Nucleus accumbens (tissue), 56 donors: Measurements from ENCODE around the gene OLFM2.
"Not testable (repeated sequence)": the region's sequence is repeated elsewhere in the genome, so short reads cannot be mapped to it uniquely, and the experiment has no call there.

Source experiments
- DNase-seq, 56 donors: peaks; one replicate each; lab custom pipeline; 2025; lab: John Stamatoyannopoulos, UW

The OLFM2 gene

DNA sequence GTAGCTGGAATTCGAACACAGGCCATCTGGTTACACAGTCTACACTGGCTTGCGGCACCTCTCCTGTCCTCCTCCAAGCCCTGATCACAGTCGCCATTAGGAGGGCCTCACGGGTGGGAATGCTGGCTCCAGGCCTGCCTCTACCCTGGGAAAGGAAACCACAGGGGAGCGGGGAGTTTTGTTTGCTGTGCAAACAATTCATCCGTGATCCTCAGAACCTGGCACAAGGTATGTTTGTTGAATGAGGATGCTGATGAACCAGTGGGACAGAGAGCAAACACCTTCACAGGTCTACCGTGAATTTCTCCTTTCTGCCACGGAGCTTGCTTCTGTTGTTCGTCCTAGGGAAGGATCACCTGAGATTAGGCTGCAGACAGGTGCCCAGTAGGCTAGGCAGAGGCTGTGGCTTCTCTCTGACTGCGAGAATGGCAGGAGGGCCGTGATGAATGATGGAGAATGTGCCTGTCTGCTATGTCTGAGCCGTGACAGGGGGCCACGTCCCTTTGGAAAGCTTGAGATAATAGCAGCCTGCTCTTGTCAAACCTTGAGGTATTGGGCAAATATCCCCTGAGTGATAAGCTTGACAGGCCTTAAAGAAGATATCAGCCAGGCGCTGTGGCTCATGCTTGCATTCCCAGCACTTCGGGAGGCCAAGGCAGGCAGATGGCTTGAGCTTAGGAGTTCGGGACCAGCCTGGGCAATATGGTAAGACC lies 64.5 kb downstream of the OLFM2 start:
- DNase-seq, result no peak

GRCh38 chr19:9868983-9869617 lies 67.2 kb downstream of the OLFM2 start:
- no peak for DNase-seq

- peak in 7 of 56 donors; percentile 10 to 43 (median 16) for DNase-seq
Observed at GRCh38 chr19:9865732-9866501, 70.4 kb downstream of the OLFM2 start.

- DNase-seq, result peak in 1 of 56 donors; percentile 1
Observed at GRCh38 chr19:9863759-9864158, 72.6 kb downstream of the OLFM2 start.

DNA sequence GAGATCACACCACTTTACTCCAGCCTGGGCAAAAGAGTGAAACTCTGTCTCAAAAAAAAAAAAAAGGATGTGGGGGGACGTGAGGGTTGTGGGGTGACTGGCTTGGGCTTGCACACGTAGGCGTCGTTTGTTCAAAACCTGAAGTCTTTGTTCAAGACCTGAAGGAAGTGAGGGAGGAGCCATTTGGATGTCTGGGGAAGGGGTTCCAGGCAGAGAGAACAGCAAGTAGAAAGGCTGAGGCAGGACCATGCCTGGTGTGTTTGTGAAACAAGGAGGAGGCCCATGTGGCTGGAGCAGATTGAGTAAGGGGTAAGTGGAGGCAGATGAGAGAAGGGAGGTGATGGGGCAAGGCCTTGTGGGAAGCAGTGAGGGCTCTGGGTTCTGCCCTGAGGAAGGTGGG lies 73.4 kb downstream of the OLFM2 start:
- DNase-seq, result no peak

GRCh38 chr19:9861503-9861902 lies 74.8 kb downstream of the OLFM2 start:
- DNase-seq, result no peak

GRCh38 chr19:9860407-9860806 lies 75.9 kb downstream of the OLFM2 start:
- DNase-seq, result no peak

DNA sequence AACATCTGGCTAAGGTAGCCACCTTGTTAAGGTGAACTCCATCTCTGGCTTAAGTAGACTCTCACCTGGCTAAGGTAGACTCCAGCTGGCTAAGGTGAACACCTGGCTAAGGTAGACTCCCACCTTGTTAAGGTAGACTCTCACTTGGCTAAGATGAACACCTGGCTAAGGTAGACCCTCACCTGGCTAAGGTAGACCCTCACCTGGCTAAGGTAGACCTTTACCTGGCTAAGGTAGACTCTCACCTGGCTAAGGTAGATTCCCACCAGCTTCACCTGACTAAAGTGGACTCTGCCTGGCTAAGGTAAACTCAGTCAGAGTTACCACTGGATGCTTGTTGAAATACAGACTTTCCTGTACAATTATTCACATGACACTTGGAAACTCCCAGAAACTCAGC lies 77.5 kb downstream of the OLFM2 start:
- DNase-seq, result no peak

- DNase-seq, result no peak
Observed at GRCh38 chr19:9857920-9858746, 78.2 kb downstream of the OLFM2 start.

DNA sequence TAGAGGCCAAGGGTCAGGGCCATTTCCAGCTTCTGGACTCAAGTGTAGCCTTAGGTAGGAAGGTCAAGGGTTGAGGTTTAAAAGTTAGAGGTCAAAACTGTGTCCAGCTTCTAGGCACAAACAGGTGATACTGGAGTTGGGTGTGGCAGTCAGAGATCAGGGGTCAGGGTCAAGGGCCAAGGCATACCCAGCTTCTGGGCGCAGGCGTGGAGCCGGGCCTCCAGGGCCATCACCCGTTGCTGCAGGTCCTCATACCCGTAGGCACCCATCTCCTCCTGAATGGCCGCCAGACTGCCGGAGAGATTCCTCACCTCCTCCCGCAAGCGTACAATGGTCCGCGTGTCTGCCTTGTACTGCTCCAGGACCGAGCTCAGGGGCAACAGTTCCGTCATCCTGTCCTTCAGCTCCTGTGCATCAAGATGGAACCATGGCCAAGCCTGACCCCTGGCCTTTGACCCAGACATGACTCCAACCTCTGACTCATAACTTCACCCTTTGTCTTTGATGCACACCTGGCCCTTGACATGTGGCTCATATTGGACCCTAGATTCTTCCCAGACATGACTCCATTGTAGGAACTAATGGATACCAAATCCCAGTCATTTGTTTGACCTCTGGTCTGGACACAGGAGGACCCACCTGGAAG lies 79.1 kb downstream of the OLFM2 start:
- DNase-seq, result no peak

GRCh38 chr19:9856609-9857008 lies 79.7 kb downstream of the OLFM2 start:
- no peak for DNase-seq

- DNase-seq, result no peak
Observed at GRCh38 chr19:9854282-9854846, 82.0 kb downstream of the OLFM2 start.

DNA sequence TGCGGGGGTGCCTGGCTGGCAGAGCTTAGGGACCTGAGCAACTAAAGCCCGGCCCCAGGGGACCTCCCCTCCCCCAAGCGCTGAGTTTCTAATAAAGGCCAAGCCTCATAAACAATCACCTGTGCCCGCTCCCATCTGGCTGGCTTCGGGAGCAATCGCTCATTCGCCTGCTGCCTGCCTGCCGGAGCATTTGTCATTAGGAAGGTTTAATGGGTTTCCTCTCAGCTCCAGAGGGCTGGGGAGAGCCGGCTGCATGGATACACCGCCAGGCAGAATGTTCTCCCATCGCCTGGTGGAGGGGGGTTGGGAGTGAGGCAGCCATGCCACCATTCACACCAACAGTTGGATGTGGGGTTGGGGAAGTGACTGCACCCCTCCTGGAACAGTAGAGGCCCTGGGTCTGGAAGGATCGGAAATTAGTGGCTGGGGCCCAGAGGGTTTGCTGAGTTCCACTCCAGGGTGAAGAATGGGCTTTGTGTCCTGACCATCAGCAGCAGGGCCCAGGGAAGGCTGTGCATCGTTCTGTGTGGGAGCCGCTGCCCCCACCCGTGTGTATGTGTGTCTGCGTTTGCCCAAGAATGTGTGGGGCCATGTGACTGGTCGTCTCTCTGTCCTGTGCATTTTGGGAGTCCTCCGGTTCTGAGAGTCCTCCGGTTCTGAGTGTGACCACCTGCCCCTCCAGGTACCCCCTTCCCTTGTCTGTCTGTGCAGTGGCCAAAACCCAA lies 85.9 kb downstream of the OLFM2 start:
- peak in 5 of 56 donors; percentile 8 to 31 (median 10) for DNase-seq

DNA sequence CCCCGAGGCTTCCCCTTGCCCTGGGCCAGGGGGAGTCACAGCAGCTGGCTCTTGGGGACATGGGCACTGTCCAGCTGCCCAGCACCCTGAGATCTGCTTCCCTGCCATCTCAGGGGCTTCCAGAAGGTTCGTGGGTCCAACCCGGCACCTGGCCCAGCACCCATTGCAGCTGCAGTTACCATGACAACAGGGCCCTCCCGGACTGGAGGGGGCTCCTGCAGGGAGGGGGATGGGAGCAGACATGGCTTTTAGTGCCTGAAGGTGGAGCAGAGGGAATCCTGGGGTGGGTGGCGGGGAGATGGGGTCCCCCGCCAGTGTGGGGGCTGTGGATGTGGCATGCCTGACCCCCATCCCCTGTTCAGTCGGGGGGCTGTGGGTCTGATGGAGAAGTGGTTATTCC lies 86.5 kb downstream of the OLFM2 start:
- no peak for DNase-seq

GRCh38 chr19:9848762-9849161 lies 87.6 kb downstream of the OLFM2 start:
- DNase-seq, result no peak

DNA sequence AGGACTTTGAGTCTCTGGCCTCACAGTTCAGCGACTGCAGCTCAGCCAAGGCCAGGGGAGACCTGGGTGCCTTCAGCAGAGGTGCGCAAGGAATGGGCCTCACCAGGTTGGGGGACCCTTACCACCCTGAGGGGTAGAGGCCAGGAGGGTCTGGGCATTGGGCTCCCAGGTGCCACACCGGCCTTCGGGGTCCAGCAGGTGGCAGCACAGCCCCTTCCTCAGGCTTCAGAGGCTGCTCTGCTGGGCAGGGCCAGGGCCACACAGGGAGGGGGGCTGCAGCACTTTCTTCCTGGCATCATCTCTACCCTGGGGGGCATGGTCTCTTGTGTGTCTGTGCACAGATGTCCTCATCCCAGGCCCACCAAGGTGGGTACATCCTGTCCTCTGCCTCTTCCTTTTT lies 88.3 kb downstream of the OLFM2 start:
- DNase-seq, result peak in 5 of 56 donors; percentile 4 to 19 (median 7)

GRCh38 chr19:9847087-9847671 lies 89.1 kb downstream of the OLFM2 start:
- DNase-seq, result peak in 36 of 56 donors; percentile 6 to 69 (median 31)

- not testable (repeated sequence) for DNase-seq
Observed at GRCh38 chr19:9843626-9844273, 92.6 kb downstream of the OLFM2 start.
